Esophagus muscularis mucosa (tissue), 3 donors: ENCODE measurements around the gene CDC16.

ENCODE experiments used
- CTCF ChIP-seq, 3 experiments: fragments of 200-600 bp in 2 of 3; fragments of 450-650 bp in 1 of 3; sonication (generic) in 2 of 3; IDR thresholded peaks; one replicate each; pipeline ENCODE4 v1.5.1; 2017 to 2019; ENCODE audit warnings: antibody characterized with exemption in 3 of 3, mild to moderate bottlenecking in 2 of 3, moderate library complexity in 1 of 3
- POLR2A ChIP-seq: fragments of 450-650 bp; IDR thresholded peaks from one replicate; pipeline ENCODE4 v1.6.1; 2017; ENCODE audit warnings: antibody characterized with exemption, moderate library complexity, mild to moderate bottlenecking, low read depth
- POLR2AphosphoS5 ChIP-seq, 2 donors: sonication (generic); formaldehyde crosslinking; IDR thresholded peaks; one replicate each; pipeline ENCODE4 v1.6.1; 2017; ENCODE audit warnings: antibody characterized with exemption in 2 of 2

- TF ChIP-seq CTCF (IDR thresholded peaks at IDR 0.05): no peak
- no peak for TF ChIP-seq POLR2A
- no peak for TF ChIP-seq POLR2AphosphoS5 (IDR thresholded peaks at IDR 0.05)
Observed at GRCh38 chr13:114298866-114299265, 64.2 kb downstream of the CDC16 start.
